Activated B cell treated with CpG ODN at 0.5 μM for 24 hours (primary cell): Measurements from ENCODE around the gene CAPRIN2. TPM values are rescaled to one million over a fixed set of nuclear protein-coding genes. Genes with fewer than 3 reads are reported as not detected.

Source experiments
- ATAC-seq: fragments of 200-7000 bp; cut with Tn5 transposase; one replicate; pipeline ENCODE4 v1.10.0; 2021; ENCODE audit warnings: low read depth, mild to moderate bottlenecking, moderate library complexity
- CTCF ChIA-PET: fragments of 350-600 bp; sonication (Branson Sonifier 250); formaldehyde crosslinking; loops from one replicate; lab custom pipeline; 2021; ENCODE audit warnings: antibody characterized with exemption; lab: Charles Lee
- POLR2A ChIA-PET: fragments of 350-600 bp; sonication (Branson Sonifier 250); formaldehyde crosslinking; loops from one replicate; lab custom pipeline; 2021; ENCODE audit warnings: antibody characterized with exemption; lab: Charles Lee
- DNase-seq: peaks from one replicate; pipeline ENCODE4 v3.0.0; 2022
- H3K27ac Mint-ChIP-seq: one replicate; pipeline ENCODE4 v1.8.0; 2020; ENCODE audit warnings: mixed read lengths
- H3K27me3 Mint-ChIP-seq: one replicate; pipeline ENCODE4 v1.8.0; 2021; ENCODE audit warnings: mixed read lengths
- H3K36me3 Mint-ChIP-seq: one replicate; pipeline ENCODE4 v1.8.0; 2021; ENCODE audit warnings: low read depth, mixed read lengths
- H3K4me1 Mint-ChIP-seq: one replicate; pipeline ENCODE4 v1.8.0; 2021; ENCODE audit warnings: mixed read lengths
- H3K4me3 Mint-ChIP-seq: one replicate; pipeline ENCODE4 v1.8.0; 2020; ENCODE audit warnings: mild to moderate bottlenecking, mixed read lengths
- H3K9me3 Mint-ChIP-seq: one replicate; pipeline ENCODE4 v1.8.0; 2020; ENCODE audit warnings: mixed read lengths
- CTCF ChIP-seq: fragments of 200-600 bp; IDR thresholded peaks from one replicate; pipeline ENCODE4 v1.8.0; 2022; ENCODE audit warnings: antibody characterized with exemption, mild to moderate bottlenecking
- intact Hi-C: fragments of 100-400 bp; cut with micrococcal nuclease; formaldehyde crosslinking; loops from one replicate; pipeline ENCODE4 v1.15.1; 2024
- total RNA-seq: library from RNA; stranded (reverse); gene quantifications from 2 replicates; pipeline ENCODE4 v1.2.3, GENCODE V29; 2022

Gene CAPRIN2, protein sequence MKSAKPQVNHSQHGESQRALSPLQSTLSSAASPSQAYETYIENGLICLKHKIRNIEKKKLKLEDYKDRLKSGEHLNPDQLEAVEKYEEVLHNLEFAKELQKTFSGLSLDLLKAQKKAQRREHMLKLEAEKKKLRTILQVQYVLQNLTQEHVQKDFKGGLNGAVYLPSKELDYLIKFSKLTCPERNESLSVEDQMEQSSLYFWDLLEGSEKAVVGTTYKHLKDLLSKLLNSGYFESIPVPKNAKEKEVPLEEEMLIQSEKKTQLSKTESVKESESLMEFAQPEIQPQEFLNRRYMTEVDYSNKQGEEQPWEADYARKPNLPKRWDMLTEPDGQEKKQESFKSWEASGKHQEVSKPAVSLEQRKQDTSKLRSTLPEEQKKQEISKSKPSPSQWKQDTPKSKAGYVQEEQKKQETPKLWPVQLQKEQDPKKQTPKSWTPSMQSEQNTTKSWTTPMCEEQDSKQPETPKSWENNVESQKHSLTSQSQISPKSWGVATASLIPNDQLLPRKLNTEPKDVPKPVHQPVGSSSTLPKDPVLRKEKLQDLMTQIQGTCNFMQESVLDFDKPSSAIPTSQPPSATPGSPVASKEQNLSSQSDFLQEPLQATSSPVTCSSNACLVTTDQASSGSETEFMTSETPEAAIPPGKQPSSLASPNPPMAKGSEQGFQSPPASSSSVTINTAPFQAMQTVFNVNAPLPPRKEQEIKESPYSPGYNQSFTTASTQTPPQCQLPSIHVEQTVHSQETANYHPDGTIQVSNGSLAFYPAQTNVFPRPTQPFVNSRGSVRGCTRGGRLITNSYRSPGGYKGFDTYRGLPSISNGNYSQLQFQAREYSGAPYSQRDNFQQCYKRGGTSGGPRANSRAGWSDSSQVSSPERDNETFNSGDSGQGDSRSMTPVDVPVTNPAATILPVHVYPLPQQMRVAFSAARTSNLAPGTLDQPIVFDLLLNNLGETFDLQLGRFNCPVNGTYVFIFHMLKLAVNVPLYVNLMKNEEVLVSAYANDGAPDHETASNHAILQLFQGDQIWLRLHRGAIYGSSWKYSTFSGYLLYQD
- total RNA-seq, result 17.5 and 18.7 TPM in 2 replicates

DNA sequence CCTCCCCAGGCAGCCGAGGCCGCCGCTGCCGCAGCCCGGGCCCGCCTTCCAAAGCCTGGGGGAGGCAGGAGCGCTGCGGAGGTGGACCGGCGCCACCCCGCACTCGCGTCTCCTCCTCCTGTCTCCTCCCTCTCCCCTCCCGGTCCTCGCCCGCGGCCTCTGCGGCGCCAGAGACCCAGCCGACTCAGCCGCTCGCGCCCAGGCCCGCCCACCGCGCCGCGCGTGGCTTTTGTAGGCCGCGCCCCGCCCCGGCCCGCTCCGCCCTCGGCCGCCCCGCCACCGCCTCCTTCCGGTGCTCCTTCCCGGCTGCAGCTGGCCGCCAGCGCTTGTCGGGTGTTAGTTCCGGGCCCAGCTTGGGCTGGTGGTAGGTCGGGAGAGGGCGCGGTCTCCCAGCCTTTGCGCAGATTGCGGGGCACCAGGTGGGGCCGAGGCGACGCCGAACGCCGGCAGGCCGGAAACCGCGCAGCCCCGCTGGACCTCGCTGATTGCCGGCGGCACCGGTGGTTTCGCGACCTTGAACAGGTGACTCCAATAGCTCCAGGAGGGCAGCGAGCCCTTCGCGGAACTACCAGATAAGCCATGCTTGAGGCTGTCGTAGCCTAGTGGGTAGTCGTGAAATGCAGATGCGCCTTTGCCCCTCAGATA, at the start of gene CAPRIN2:
Gene CAPRIN2 (minus strand): TSS at position 202 of the 645 bp plus-strand sequence. CDS start 1,431 bp downstream, outside the sequence.
- peak within 1 kb of the TSS; percentile 95 for H3K4me3 Mint-ChIP-seq
- ATAC-seq, result peak; percentile 88
- ChIA-PET POLR2A (interaction anchor here (0.6 to 2.9 kb wide), 6 partner anchors 41 to 1374 kb away, joined by 3 to 31 read pairs (median 4); partner anchors contain the start of genes ERGIC2 and IPO8), CTCF (interaction anchor here (0.6 to 2.7 kb wide), 4 partner anchors 42 to 68 kb away, joined by 3 to 15 read pairs (median 4); partner anchors contain the start of gene IPO8)
- H3K4me1 Mint-ChIP-seq, result peaks cover 20% of the 10 kb centered on the region
- DNase-seq, result peak; percentile 97
- TF ChIP-seq CTCF, result no peak
- H3K36me3 Mint-ChIP-seq, result peaks cover 9% of the 10 kb centered on the region
- H3K27me3 Mint-ChIP-seq, result no peaks in the 10 kb centered on the region
- no peaks in the 10 kb centered on the region for H3K9me3 Mint-ChIP-seq
- H3K27ac Mint-ChIP-seq, result peak within 1 kb of the TSS; percentile 90
- intact Hi-C loops, result loop anchor here (1.0 to 2.0 kb wide), 9 partner anchors 42 to 2000 kb away; partner anchors contain the start of genes DDX11, DNM1L, ERGIC2 and IPO8

DNA sequence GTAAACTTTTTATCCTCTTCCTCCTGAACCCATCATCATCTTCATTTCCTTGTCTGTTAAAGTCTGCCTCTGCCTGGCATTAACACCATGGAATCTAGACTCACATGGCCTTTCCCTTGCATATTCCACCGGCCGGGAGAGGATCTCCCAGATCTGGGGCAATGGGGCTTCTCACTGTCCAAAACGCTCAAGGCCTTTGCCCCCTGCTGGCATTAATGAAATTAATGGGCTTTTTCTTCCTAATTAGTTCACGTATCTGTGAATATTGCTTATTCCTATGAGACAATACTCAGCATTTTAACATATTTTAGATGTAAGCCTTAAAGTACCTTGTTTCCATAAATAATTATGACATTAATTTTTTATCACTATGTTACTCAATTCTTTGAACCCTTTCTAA, 42.9 kb upstream of the CAPRIN2 start:
- ATAC-seq (no peak), DNase-seq (no peak)
- no peaks in the 10 kb centered on the region for H3K36me3 Mint-ChIP-seq

GRCh38 chr12:30796891-30797371, 42.2 kb upstream of the CAPRIN2 start:
- Mint-ChIP-seq H3K27ac (no peak overlapping the region), H3K4me3 (peak overlapping the region; percentile 47), H3K9me3 (no peaks in the 10 kb centered on the region), H3K27me3 (peaks cover 47% of the 10 kb centered on the region), H3K36me3 (no peaks in the 10 kb centered on the region), H3K4me1 (peaks cover 23% of the 10 kb centered on the region)
- TF ChIP-seq CTCF, result no peak
- POLR2A ChIA-PET, result no interaction called here
- intact Hi-C loops, result loop anchor here (2.0 kb wide), 1 partner anchor 42 kb away; the partner anchor contains the start of gene CAPRIN2
- DNase-seq (no peak), ATAC-seq (no peak)
- CTCF ChIA-PET, result interaction anchor here (1.7 kb wide), 1 partner anchor 11 kb away, joined by 5 read pairs; no protein-coding TSS in a partner anchor

More for the DNA sequence above, 42.9 kb upstream of the CAPRIN2 start:
- H3K27me3 Mint-ChIP-seq, result peaks cover 47% of the 10 kb centered on the region
- H3K9me3 Mint-ChIP-seq, result no peaks in the 10 kb centered on the region
- intact Hi-C loops, result loop anchor here (2.0 kb wide), 1 partner anchor 43 kb away; the partner anchor contains the start of gene CAPRIN2
- no peak overlapping the region for H3K27ac Mint-ChIP-seq
- ChIA-PET CTCF (no interaction called here), POLR2A (no interaction called here)
- H3K4me1 Mint-ChIP-seq, result peaks cover 23% of the 10 kb centered on the region
- peak overlapping the region; percentile 36 for H3K4me3 Mint-ChIP-seq
- TF ChIP-seq CTCF, result no peak

DNA sequence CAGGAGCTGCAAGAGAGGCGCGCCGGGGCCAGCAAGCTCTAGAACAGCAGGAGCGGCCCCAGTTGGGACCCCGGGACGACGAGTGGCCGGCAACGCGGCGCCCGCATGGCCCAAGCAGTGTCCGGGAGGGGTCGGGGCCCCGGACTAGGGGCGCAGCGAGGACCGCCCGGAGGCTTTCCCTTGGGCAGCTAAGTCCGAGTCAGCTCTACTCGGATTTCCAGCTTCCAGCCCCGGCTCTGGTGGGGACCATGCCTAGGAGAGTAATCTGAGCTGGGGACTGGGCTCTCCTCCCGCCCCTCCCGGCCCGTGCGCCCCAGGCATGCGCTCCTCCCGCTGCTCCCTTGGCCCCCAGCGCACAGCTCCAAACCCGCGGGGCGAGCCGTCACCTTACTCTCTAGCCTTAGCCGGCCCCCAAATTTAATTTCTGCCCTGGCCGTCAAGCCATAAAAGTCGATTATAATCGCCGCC, 41.6 kb upstream of the CAPRIN2 start:
- intact Hi-C loops, result loop anchor here (2.0 kb wide), 1 partner anchor 42 kb away; the partner anchor contains the start of gene CAPRIN2
- ATAC-seq (no peak), DNase-seq (no peak)
- Mint-ChIP-seq H3K27ac (no peak overlapping the region), H3K27me3 (peaks cover 47% of the 10 kb centered on the region), H3K4me1 (peaks cover 23% of the 10 kb centered on the region), H3K9me3 (no peaks in the 10 kb centered on the region), H3K4me3 (peak overlapping the region; percentile 73), H3K36me3 (no peaks in the 10 kb centered on the region)
- POLR2A ChIA-PET, result interaction anchor here (0.7 kb wide), 1 partner anchor 41 kb away, joined by 10 read pairs; no protein-coding TSS in a partner anchor
- CTCF ChIA-PET, result interaction anchor here (1.7 kb wide), 1 partner anchor 11 kb away, joined by 5 read pairs; no protein-coding TSS in a partner anchor
- no peak for TF ChIP-seq CTCF
